Panc1 (cell line): ENCODE data around the gene CACNA1G.

Experiments
- POLR2AphosphoS5 ChIP-seq: IDR thresholded peaks from 2 replicates; pipeline ENCODE4 v1.6.1; 2012; ENCODE audit warnings: mild to moderate bottlenecking, low read depth, low read length, moderate library complexity
- SIN3A ChIP-seq: IDR thresholded peaks from 2 replicates; pipeline ENCODE4 v1.6.1; 2012; ENCODE audit warnings: low read depth, mild to moderate bottlenecking, low read length, moderate library complexity, borderline replicate concordance; ENCODE audit not compliant: insufficient read depth
- TCF7L2 ChIP-seq: IDR thresholded peaks from 2 replicates; pipeline ENCODE4 v1.6.1; 2011; ENCODE audit warnings: mild to moderate bottlenecking, low read depth, low read length, inconsistent platforms
- TF ChIP-seq, protein P1 (sequence below): fragments of 450-650 bp; IDR thresholded peaks from 2 replicates; pipeline ENCODE4 v1.5.1; 2017; ENCODE audit warnings: mild to moderate bottlenecking

GRCh38 chr17:50564916-50565315, 4.4 kb downstream of the CACNA1G start:
- TF ChIP-seq, protein P1, sequence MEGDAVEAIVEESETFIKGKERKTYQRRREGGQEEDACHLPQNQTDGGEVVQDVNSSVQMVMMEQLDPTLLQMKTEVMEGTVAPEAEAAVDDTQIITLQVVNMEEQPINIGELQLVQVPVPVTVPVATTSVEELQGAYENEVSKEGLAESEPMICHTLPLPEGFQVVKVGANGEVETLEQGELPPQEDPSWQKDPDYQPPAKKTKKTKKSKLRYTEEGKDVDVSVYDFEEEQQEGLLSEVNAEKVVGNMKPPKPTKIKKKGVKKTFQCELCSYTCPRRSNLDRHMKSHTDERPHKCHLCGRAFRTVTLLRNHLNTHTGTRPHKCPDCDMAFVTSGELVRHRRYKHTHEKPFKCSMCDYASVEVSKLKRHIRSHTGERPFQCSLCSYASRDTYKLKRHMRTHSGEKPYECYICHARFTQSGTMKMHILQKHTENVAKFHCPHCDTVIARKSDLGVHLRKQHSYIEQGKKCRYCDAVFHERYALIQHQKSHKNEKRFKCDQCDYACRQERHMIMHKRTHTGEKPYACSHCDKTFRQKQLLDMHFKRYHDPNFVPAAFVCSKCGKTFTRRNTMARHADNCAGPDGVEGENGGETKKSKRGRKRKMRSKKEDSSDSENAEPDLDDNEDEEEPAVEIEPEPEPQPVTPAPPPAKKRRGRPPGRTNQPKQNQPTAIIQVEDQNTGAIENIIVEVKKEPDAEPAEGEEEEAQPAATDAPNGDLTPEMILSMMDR, result no peak
- TF ChIP-seq TCF7L2 (no peak), POLR2AphosphoS5 (no peak), SIN3A (no peak)
